Measurements from ENCODE around the gene ADCY2.

The ADCY2 gene

GRCh38 chr5:7749626-7750025, 353.7 kb downstream of the ADCY2 start:
- DNase-seq (ENCODE audit: insufficient read length, low spot score) = no peak
- FAIRE-seq = no peak
- no peak for TF ChIP-seq CTCF (IDR thresholded peaks at IDR 0.05; ENCODE audit: insufficient read depth, missing control alignments)

GRCh38 chr5:7751874-7752273, 355.9 kb downstream of the ADCY2 start:
- FAIRE-seq (no peak), DNase-seq (ENCODE audit: insufficient read length, low spot score) (no peak)
- no peak for TF ChIP-seq CTCF (IDR thresholded peaks at IDR 0.05; ENCODE audit: insufficient read depth, missing control alignments)

GRCh38 chr5:7753181-7753580, 357.2 kb downstream of the ADCY2 start:
- TF ChIP-seq CTCF (IDR thresholded peaks at IDR 0.05; ENCODE audit: insufficient read depth, missing control alignments) = no peak
- no peak for DNase-seq (ENCODE audit: insufficient read length, low spot score)
- no peak for FAIRE-seq

- FAIRE-seq (no peak), DNase-seq (ENCODE audit: insufficient read length, low spot score) (no peak)
- TF ChIP-seq CTCF (IDR thresholded peaks at IDR 0.05; ENCODE audit: insufficient read depth, missing control alignments) = no peak
These were observed 357.7 kb downstream of the ADCY2 start for GRCh38 chr5:7753596-7753995.

- DNase-seq (ENCODE audit: insufficient read length, low spot score) = no peak
- no peak for FAIRE-seq
- TF ChIP-seq CTCF (IDR thresholded peaks at IDR 0.05; ENCODE audit: insufficient read depth, missing control alignments) = no peak
These were observed 358.6 kb downstream of the ADCY2 start for GRCh38 chr5:7754490-7754889.

- DNase-seq (ENCODE audit: insufficient read length, low spot score) (peak; percentile 25), FAIRE-seq (no peak)
- TF ChIP-seq CTCF (IDR thresholded peaks at IDR 0.05; ENCODE audit: insufficient read depth, missing control alignments) = peak; percentile 66
These were observed 359.2 kb downstream of the ADCY2 start for GRCh38 chr5:7754997-7755596.

GRCh38 chr5:7755958-7756357, 360.0 kb downstream of the ADCY2 start:
- no peak for FAIRE-seq
- TF ChIP-seq CTCF (IDR thresholded peaks at IDR 0.05; ENCODE audit: insufficient read depth, missing control alignments) = no peak
- DNase-seq (ENCODE audit: insufficient read length, low spot score) = no peak
